Regular cardiac myocyte (primary cell): Measurements from ENCODE around the gene CFAP65. TPM values are rescaled to one million over a fixed set of nuclear protein-coding genes. Genes with fewer than 3 reads are reported as not detected.

ENCODE experiments used
- total RNA-seq: library from RNA; depleted of rRNA; stranded (reverse); fragments of >200 nt; gene quantifications from 2 replicates; pipeline ENCODE4 v1.2.3, GENCODE V29; 2014

Gene CFAP65
- total RNA-seq, result not detected in 2 replicates

GRCh38 chr2:219041252-219041651 lies at the start of gene CFAP65:
TSS of gene CFAP65 (minus strand) at chr2:219041516. CDS start at chr2:219039048, 2,468 bp downstream.

DNA sequence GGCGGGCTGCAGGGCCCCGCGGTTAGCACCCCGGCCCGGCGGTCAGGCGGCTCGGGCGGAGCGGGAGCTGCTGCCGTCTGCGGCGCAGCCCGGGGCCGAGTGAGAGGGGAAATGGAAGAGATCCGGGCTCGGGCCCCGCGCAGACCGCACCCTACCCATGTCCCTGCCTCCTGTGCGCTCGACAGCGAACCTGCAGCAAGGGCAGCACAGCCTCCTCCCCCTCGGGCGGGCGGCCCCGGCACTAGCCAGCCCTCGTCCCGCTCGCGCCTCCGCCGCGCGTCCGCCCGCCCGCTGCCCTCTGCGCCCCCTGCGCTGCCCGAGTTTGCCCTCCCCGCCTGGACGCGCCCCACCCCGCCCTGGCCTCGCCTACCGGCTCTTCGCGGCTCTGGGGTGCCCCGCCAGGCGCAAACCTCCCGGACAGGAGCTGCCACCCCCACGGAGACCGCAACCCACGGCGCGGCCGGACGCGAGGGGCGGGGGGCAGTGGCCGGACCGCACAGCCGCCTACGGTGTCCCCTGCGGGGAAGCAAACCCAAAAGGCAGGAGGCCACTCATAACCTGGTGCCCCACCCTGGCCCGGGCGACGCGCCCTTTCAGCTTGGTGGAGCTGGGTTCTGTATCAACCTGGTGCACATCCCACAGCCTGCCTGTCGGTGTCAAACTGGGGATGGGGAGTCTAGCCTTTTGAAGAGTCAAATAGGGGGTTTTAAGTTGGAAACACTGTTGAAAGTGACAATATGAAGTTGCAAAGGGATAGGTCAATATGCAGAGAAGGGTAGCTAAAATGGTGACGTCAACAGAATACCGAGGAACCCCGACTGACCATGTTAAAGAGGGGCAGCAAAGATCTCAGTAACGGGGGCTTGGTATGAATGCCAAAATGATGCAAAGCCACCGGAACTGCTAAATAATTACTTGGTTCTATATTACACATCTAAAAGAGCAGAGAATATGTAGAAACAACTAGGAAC lies 19.8 kb upstream of the CFAP65 start, which contains the start of gene IHH:
TSS of gene IHH (minus strand) at position 101 of the 971 bp plus-strand sequence. CDS start 454 bp downstream, outside the sequence.

DNA sequence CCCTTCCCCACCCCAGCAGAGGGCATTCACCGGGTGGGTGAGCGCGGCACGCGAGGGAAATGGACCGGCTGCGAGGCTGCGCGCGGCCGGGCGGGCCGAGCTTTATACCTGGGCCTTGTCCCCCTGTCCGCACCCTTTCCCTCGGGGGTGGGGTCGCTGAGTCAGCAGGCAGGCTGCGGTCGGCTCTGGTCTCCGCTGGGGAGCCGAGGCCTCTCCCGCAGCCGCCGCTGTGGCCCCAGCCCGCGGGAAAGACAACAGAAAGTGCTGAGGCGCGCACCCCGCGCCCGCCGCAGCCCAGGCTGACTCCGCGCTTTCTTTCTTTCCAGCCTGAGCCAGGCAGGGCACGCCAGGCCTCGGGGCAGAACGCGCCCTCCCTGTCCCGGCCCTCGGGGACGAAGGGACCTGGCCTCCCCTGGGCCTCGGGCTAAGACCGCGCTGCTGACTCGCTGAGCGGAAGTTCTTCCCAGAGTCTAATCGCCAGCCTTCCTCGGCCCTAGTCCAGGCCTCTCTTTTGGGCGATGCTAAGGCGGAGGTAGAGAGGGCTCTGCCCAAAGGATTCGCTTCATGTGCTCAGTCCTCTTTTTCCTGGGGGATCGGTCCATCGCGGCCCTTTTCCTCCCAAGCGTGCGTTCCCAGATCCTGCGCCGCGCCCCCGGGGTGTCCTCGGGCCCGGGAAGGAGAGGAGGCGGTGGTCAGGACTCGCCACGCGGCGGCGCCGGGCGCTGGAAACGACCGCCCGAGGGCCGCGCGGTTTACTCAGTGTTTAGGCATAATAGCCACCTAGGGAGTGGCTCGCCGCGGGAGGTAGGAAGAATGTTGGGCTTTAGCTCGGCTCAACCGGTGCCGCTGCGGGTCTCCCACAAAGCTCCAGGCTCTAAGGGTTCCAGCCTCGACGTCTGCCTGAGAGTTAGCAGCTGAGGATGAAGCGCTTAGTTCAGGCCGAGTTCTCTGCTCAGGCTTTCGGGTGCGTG lies 47.7 kb downstream of the CFAP65 start, which contains the start of gene CRYBA2:
TSS of gene CRYBA2 (minus strand) at position 78 of the 971 bp plus-strand sequence. CDS start 246 bp downstream, outside the sequence.

DNA sequence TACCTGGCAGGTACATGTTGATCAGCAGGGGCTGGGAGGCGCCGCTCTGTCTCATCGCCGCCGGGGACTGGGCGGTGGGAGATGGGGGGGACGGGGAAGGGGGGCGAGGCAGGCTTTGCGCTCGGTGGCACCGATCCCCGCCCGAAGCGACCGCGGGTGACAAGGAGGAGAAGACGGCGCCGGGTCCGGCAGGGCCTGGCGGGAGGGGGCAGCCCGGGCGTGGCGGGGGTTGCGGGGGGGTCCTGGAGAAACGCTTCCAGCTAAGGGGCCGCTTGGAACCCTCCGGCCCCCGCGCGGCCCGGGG lies 56.3 kb downstream of the CFAP65 start, which contains the start of gene FEV:
TSS of gene FEV (minus strand) at position 164 of the 304 bp plus-strand sequence. CDS start at position 55, 109 bp downstream.

DNA sequence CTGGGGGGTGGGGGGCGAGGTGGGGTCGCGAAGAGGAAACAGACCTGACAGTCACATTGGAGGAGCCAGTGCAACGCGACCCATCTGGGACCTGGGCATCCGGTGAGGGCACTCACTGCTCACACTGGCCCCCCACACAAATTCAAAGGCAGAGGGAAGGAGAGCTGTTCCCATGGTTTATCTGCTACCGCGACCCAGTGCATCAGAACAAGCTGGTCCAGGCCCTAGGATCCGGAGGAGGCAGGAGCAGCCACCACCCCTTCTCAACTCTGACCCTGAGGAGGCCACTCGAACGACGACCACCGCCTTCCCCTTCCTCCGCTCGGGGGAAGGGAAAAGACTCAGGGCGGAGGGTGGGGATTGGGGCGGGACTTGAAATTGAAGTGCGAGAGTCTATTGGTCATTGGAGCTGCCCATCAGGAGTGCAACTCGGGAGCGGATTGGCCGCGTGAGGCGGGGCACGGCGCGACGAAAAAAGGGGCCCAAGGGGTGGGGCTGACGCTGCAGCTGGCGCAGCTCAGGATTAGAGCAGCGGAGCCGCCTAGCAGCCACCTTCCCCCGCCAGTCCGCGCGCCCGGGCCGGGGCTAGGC lies 82.1 kb downstream of the CFAP65 start, which contains the start of gene CDK5R2:
TSS of gene CDK5R2 (plus strand) at position 526 of the 591 bp plus-strand sequence. CDS start 155 bp downstream, outside the sequence.

Other genes with a start within 250 kb of the CFAP65 start
- under 0.01 TPM in 1 of 2 replicates, not detected in the other for gene PRKAG3, start 209.7 kb downstream of the CFAP65 start, total RNA-seq
- not detected in 2 replicates for gene WNT6, start 181.7 kb downstream of the CFAP65 start, total RNA-seq
- under 0.01 and 0.19 TPM in 2 replicates for gene WNT10A, start 160.7 kb downstream of the CFAP65 start, total RNA-seq
- not detected in 2 replicates for gene CDK5R2, start 81.8 kb downstream of the CFAP65 start, total RNA-seq
- not detected in 2 replicates for gene FEV, start 56.3 kb downstream of the CFAP65 start, total RNA-seq
- gene CRYBA2, start 48.1 kb downstream of the CFAP65 start, total RNA-seq, result not detected in 2 replicates
- gene IHH, start 19.4 kb upstream of the CFAP65 start, total RNA-seq, result not detected in 2 replicates
- gene NHEJ1, start 119.3 kb upstream of the CFAP65 start, total RNA-seq, result 15.0 and 16.1 TPM in 2 replicates
- gene SLC23A3, start 128.5 kb upstream of the CFAP65 start, total RNA-seq, result 0.58 and 1.7 TPM in 2 replicates
- gene CNPPD1, start 135.4 kb upstream of the CFAP65 start, total RNA-seq, result 16.3 and 25.7 TPM in 2 replicates
- 70.2 and 91.9 TPM in 2 replicates for gene RETREG2, start 136.8 kb upstream of the CFAP65 start, total RNA-seq
- gene ZFAND2B, start 165.3 kb upstream of the CFAP65 start, total RNA-seq, result 20.6 and 23.4 TPM in 2 replicates
- 57.9 and 62.9 TPM in 2 replicates for gene ABCB6, start 177.4 kb upstream of the CFAP65 start, total RNA-seq
- gene ATG9A, start 188.1 kb upstream of the CFAP65 start, total RNA-seq, result 36.4 and 39.9 TPM in 2 replicates
- 23.0 and 57.8 TPM in 2 replicates for gene ANKZF1, start 188.3 kb upstream of the CFAP65 start, total RNA-seq
- gene GLB1L, start 203.9 kb upstream of the CFAP65 start, total RNA-seq, result 5.8 and 12.7 TPM in 2 replicates
- gene STK16, start 204.0 kb upstream of the CFAP65 start, total RNA-seq, result 14.0 and 26.2 TPM in 2 replicates
- gene TUBA4B, start 211.7 kb upstream of the CFAP65 start, total RNA-seq, result not detected in 2 replicates
- gene TUBA4A, start 212.4 kb upstream of the CFAP65 start, total RNA-seq, result 30.2 and 38.0 TPM in 2 replicates
- gene DNAJB2, start 237.8 kb upstream of the CFAP65 start, total RNA-seq, result 21.7 and 47.6 TPM in 2 replicates